Measurements from ENCODE around the gene BBS4. TPM values are rescaled to one million over a fixed set of nuclear protein-coding genes. Genes with fewer than 3 reads are reported as not detected.

Gene BBS4
- total RNA-seq, 1 experiment from 2014 or later = 17.9 TPM

DNA sequence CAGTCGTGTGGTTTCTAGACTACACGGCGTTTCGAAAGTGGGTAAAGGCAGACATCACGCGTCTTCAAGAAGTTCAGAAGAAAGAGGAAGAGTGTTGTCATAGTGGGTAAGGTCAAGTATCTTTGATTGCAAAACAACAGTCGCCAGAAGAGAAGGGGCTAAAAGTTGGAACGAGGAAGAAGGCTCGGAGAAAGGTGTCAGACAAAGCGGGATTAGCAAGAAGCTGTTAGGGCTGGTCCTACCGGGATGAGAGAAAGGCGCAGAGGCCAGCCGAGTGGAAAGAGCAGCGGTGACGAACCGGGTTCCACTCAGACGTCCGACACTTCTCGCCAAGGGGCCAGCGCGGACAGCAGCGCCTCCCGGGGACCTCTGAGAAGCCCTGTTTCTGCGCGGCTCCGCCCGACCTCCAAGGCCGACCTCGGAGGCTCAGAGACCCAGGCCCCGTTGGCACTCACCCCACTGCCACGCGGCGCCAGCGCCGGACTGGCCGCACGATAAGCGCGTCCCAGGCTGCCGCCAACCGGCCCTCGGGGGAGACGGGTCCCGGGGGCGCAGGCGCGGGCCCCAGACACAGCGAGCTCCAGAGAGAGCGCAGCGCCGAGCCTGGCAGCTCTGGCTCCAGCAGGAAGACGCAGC lies 97.1 kb downstream of the BBS4 start:
- CTCF ChIA-PET = no interaction called here
- no peaks in the 10 kb centered on the region for H3K27me3 ChIP-seq (ENCODE audit: control insufficient read depth, insufficient read depth, low read length)
- in situ Hi-C loops (cut with HindIII; ENCODE audit: low pct_unique_long_range_greater_than_20kb, low sequenced_read_pairs) = no loop called here
- POLR2A ChIA-PET = interaction anchor here (0.7 kb wide), 1 partner anchor 192 kb away, joined by 3 read pairs; no protein-coding TSS in a partner anchor
- DNase-seq (ENCODE audit: low read depth, low spot score) (no peak), ATAC-seq (peak; percentile 76)
- H3K27ac ChIP-seq (ENCODE audit: low read length) = peak overlapping the region; percentile 95
- no peaks in the 10 kb centered on the region for H3K9me3 ChIP-seq (ENCODE audit: control insufficient read depth, insufficient read depth, low read depth, low read length)
- intact Hi-C loops (cut with micrococcal nuclease; ENCODE audit: unreplicated experiment) = no loop called here
- TF ChIP-seq POLR2AphosphoS5 (IDR thresholded peaks at IDR 0.05; ENCODE audit: low read depth, low read length) = no peak
- TF ChIP-seq, protein P1, sequence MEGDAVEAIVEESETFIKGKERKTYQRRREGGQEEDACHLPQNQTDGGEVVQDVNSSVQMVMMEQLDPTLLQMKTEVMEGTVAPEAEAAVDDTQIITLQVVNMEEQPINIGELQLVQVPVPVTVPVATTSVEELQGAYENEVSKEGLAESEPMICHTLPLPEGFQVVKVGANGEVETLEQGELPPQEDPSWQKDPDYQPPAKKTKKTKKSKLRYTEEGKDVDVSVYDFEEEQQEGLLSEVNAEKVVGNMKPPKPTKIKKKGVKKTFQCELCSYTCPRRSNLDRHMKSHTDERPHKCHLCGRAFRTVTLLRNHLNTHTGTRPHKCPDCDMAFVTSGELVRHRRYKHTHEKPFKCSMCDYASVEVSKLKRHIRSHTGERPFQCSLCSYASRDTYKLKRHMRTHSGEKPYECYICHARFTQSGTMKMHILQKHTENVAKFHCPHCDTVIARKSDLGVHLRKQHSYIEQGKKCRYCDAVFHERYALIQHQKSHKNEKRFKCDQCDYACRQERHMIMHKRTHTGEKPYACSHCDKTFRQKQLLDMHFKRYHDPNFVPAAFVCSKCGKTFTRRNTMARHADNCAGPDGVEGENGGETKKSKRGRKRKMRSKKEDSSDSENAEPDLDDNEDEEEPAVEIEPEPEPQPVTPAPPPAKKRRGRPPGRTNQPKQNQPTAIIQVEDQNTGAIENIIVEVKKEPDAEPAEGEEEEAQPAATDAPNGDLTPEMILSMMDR (IDR thresholded peaks at IDR 0.05) = no peak
- TF ChIP-seq, protein P2, sequence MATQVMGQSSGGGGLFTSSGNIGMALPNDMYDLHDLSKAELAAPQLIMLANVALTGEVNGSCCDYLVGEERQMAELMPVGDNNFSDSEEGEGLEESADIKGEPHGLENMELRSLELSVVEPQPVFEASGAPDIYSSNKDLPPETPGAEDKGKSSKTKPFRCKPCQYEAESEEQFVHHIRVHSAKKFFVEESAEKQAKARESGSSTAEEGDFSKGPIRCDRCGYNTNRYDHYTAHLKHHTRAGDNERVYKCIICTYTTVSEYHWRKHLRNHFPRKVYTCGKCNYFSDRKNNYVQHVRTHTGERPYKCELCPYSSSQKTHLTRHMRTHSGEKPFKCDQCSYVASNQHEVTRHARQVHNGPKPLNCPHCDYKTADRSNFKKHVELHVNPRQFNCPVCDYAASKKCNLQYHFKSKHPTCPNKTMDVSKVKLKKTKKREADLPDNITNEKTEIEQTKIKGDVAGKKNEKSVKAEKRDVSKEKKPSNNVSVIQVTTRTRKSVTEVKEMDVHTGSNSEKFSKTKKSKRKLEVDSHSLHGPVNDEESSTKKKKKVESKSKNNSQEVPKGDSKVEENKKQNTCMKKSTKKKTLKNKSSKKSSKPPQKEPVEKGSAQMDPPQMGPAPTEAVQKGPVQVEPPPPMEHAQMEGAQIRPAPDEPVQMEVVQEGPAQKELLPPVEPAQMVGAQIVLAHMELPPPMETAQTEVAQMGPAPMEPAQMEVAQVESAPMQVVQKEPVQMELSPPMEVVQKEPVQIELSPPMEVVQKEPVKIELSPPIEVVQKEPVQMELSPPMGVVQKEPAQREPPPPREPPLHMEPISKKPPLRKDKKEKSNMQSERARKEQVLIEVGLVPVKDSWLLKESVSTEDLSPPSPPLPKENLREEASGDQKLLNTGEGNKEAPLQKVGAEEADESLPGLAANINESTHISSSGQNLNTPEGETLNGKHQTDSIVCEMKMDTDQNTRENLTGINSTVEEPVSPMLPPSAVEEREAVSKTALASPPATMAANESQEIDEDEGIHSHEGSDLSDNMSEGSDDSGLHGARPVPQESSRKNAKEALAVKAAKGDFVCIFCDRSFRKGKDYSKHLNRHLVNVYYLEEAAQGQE (IDR thresholded peaks at IDR 0.05; ENCODE audit: insufficient read depth in 1 of 2, low read depth in 2 of 2, low read length in 1 of 2) = no peak
- TF ChIP-seq SIN3A (IDR thresholded peaks at IDR 0.05; ENCODE audit: borderline replicate concordance, insufficient read depth, low read depth, low read length) = no peak
- TF ChIP-seq TCF7L2 (IDR thresholded peaks at IDR 0.05; ENCODE audit: low read depth, low read length) = no peak
- H3K4me3 ChIP-seq (ENCODE audit: low read depth in 2 of 2, low read length in 2 of 2) = peak overlapping the region; percentile 91 to 99
- H3K4me1 ChIP-seq (ENCODE audit: control insufficient read depth, insufficient read depth, low read length) = peaks cover 5% of the 10 kb centered on the region
- H3K36me3 ChIP-seq (ENCODE audit: control insufficient read depth, insufficient read depth, low read length) = no peaks in the 10 kb centered on the region
- BruUV-seq (replicated peaks) = no TSS peak

DNA sequence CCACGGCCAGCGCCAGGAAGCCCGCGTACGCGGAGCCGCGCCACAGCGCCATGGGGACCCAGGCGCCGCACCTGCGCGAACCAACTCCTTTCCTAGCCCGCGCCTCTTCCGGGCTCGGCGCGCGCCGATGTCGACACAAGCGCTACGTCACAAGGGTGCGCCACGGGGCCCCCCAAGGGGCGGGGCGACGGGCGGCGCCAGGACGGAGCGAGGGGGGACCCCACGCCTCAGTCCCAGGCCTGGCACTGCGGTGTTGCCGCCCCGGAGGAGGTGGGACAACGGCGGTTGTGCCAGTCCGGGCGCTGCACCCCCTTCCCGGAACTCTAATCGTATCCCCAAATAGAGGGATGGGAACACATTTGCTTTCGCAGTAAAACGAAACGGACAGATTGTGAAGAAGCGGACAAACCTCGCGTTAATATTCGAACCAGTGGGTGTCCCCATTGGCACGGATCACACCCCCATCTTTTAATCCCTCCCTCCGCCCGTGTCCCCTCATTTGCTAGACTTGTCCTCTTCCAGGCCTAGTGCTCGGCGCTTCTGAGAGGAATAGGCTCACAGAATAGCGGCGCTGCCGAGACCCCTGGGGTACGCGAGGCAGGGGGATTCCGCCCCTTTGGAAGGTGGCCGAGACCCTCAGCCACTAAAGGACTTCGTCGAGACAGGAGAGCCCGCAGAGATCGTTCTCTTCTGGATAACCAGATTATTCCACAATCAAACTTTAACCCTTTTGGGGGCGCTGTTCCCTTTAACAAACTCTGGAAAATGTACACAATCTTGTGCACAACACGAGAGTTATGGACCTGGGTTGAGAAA lies 97.8 kb downstream of the BBS4 start, which contains the start of gene ADPGK:
Gene ADPGK (minus strand): TSS at position 119 of the 816 bp plus-strand sequence. CDS start 67 bp downstream, at position 52.
- TF ChIP-seq, protein P1 (IDR thresholded peaks at IDR 0.05) = peak; percentile 71
- TF ChIP-seq POLR2AphosphoS5 (IDR thresholded peaks at IDR 0.05; ENCODE audit: low read depth, low read length) = peak; percentile 92
- peak; percentile 98 for TF ChIP-seq SIN3A (IDR thresholded peaks at IDR 0.05; ENCODE audit: borderline replicate concordance, insufficient read depth, low read depth, low read length)
- TF ChIP-seq, protein P2 (IDR thresholded peaks at IDR 0.05; ENCODE audit: insufficient read depth in 1 of 2, low read depth in 2 of 2, low read length in 1 of 2) = peak; percentile 13 to 72; a peak in 1 of 4 replicates
- peak; percentile 39; the same call in 1 of the 2 replicates for TF ChIP-seq TCF7L2 (IDR thresholded peaks at IDR 0.05; ENCODE audit: low read depth, low read length)
- BruUV-seq (replicated peaks) = TSS peak; percentile 81
- ChIA-PET CTCF (no interaction called here), POLR2A (interaction anchor here (0.7 kb wide), 1 partner anchor 192 kb away, joined by 3 read pairs; no protein-coding TSS in a partner anchor)
- Histone ChIP-seq H3K9me3 (ENCODE audit: control insufficient read depth, insufficient read depth, low read depth, low read length) (no peaks in the 10 kb centered on the region), H3K36me3 (ENCODE audit: control insufficient read depth, insufficient read depth, low read length) (no peaks in the 10 kb centered on the region), H3K27ac (ENCODE audit: low read length) (peak within 1 kb of the TSS; percentile 95), H3K27me3 (ENCODE audit: control insufficient read depth, insufficient read depth, low read length) (no peaks in the 10 kb centered on the region; the same call in 1 of the 2 replicates), H3K4me3 (ENCODE audit: low read depth in 2 of 2, low read length in 2 of 2) (peak within 1 kb of the TSS; percentile 91 to 99), H3K4me1 (ENCODE audit: control insufficient read depth, insufficient read depth, low read length) (peaks cover 5% of the 10 kb centered on the region)
- DNase-seq (ENCODE audit: low read depth, low spot score) = peak; percentile 36
- ATAC-seq = peak; percentile 98
- intact Hi-C loops (cut with micrococcal nuclease; ENCODE audit: unreplicated experiment) (no loop called here), in situ Hi-C loops (cut with HindIII; ENCODE audit: low pct_unique_long_range_greater_than_20kb, low sequenced_read_pairs) (no loop called here)

All from Panc1 (cell line).